KOPT-K1 (cell line): ENCODE measurements around the gene HOXA4.

Experiments used
- H3K27ac ChIP-seq: fragments of 200-600 bp; sonication (generic); 2 replicates; pipeline ENCODE4 v1.5.1; 2016; ENCODE audit warnings: antibody characterized with exemption, mild to moderate bottlenecking, low read depth, low read length; ENCODE audit not compliant: poor library complexity, severe bottlenecking
- H3K36me3 ChIP-seq: fragments of 200-600 bp; sonication (generic); 2 replicates; pipeline ENCODE4 v1.5.1; 2017; ENCODE audit warnings: antibody characterized with exemption, mild to moderate bottlenecking, low read length, moderate library complexity; ENCODE audit not compliant: insufficient read depth
- H3K9me3 ChIP-seq: fragments of 200-600 bp; sonication (generic); 2 replicates; pipeline ENCODE4 v1.5.1; 2017; ENCODE audit warnings: antibody characterized with exemption, low read length, mild to moderate bottlenecking; ENCODE audit not compliant: insufficient read depth, poor library complexity, severe bottlenecking

HOXA4 gene

DNA sequence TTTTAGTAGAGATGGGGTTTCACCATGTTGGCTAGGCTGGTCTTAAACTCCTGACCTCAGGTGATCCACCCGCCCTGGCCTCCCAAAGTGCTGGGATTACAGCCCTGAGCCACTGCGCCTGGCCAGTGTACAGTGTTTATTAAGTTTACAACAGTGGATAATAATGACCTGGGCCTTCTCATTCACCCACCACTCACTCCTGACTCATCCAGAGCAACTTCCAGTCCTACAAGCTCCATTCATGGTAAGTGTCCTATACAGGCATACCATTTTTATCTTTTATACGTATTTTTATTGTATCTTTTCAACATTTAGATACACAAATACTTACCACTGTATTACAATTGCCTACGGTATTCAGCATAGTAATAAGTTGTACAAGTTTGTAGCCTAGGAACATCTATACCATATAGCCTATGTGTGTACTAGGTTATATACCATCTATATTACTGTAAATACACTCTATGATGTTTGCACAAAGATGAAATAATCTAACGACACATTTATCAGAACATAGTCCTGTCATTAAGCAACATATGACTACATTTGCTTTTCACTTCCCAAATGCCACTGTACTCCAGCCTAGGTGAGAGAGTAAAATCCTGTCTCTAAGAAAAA is 51.8 kb downstream of the HOXA4 start:
- no peak overlapping the region for H3K27ac ChIP-seq

More for the DNA sequence above, 51.8 kb downstream of the HOXA4 start:
- Histone ChIP-seq H3K36me3 (no peaks in the 10 kb centered on the region), H3K9me3 (no peaks in the 10 kb centered on the region)
